ENCODE measurements around the gene SCAMP5. TPM values are rescaled to one million over a fixed set of nuclear protein-coding genes. Genes with fewer than 3 reads are reported as not detected.

Gene SCAMP5
- 10 to 100 TPM in 1 of 3 donors, 1 to 10 TPM in 2; 7.3 to 10.8 (median 7.4) TPM for total RNA-seq
- long read RNA-seq, donor 1, partial matches to known transcripts = 1 of 6 reads
- long read RNA-seq, donor 1, other reads (novel, unspliced or antisense) = 4 of 6 reads
- long read RNA-seq, donor 2, partial matches to known transcripts = 0 of 3 reads
- long read RNA-seq, donor 2, other reads (novel, unspliced or antisense) = 3 of 3 reads

- Histone ChIP-seq H3K9me3 (no peaks in the 10 kb centered on the region), H3K36me3 (ENCODE audit: low read depth) (no peaks in the 10 kb centered on the region), H3K4me1 (ENCODE audit: low read depth) (peaks cover 11% of the 10 kb centered on the region), H3K4me3 (peak within 1 kb of the TSS; percentile 30)
- no peak for TF ChIP-seq CTCF (IDR thresholded peaks at IDR 0.05)
- ATAC-seq (peak; percentile 98), DNase-seq (peak; percentile 93 to 98 (median 95))
- intact Hi-C loops (cut with DNase I, micrococcal nuclease) = no loop called here
Observed at GRCh38 chr15:74995182-74995778, at the start of gene SCAMP5. TSS of gene SCAMP5 (plus strand) at chr15:74995563. CDS start at chr15:75011840, 16,277 bp downstream.

GRCh38 chr15:74950078-74950908, 45.1 kb upstream of the SCAMP5 start:
- Histone ChIP-seq H3K4me1 (ENCODE audit: low read depth) (peaks cover 17% of the 10 kb centered on the region), H3K9me3 (no peaks in the 10 kb centered on the region), H3K4me3 (no peak overlapping the region), H3K36me3 (ENCODE audit: low read depth) (no peaks in the 10 kb centered on the region)
- ATAC-seq (peak; percentile 92), DNase-seq (peak in 1 of 3 donors; percentile 91)
- TF ChIP-seq CTCF (IDR thresholded peaks at IDR 0.05) = peak; percentile 88
- intact Hi-C loops (cut with DNase I, micrococcal nuclease) = no loop called here

GRCh38 chr15:74951006-74951405, 44.4 kb upstream of the SCAMP5 start:
- Histone ChIP-seq H3K4me1 (ENCODE audit: low read depth) (peaks cover 25% of the 10 kb centered on the region), H3K9me3 (no peaks in the 10 kb centered on the region), H3K36me3 (ENCODE audit: low read depth) (no peaks in the 10 kb centered on the region), H3K4me3 (no peak overlapping the region)
- TF ChIP-seq CTCF (IDR thresholded peaks at IDR 0.05) = no peak
- ATAC-seq (no peak), DNase-seq (no peak)
- intact Hi-C loops (cut with DNase I, micrococcal nuclease) = no loop called here

GRCh38 chr15:74954515-74954914, 40.8 kb upstream of the SCAMP5 start:
- no peak for ATAC-seq
- DNase-seq = no peak
- intact Hi-C loops (cut with DNase I, micrococcal nuclease) = no loop called here

GRCh38 chr15:74955017-74955416, 40.3 kb upstream of the SCAMP5 start:
- H3K4me3 ChIP-seq = no peak overlapping the region
- peaks cover 32% of the 10 kb centered on the region for H3K4me1 ChIP-seq (ENCODE audit: low read depth)
- ATAC-seq (no peak), DNase-seq (no peak)
- intact Hi-C loops (cut with DNase I, micrococcal nuclease) = no loop called here
- no peaks in the 10 kb centered on the region for H3K36me3 ChIP-seq (ENCODE audit: low read depth)
- H3K9me3 ChIP-seq = no peaks in the 10 kb centered on the region
- no peak for TF ChIP-seq CTCF (IDR thresholded peaks at IDR 0.05)

More at GRCh38 chr15:74954515-74954914, 40.8 kb upstream of the SCAMP5 start:
- no peaks in the 10 kb centered on the region for H3K36me3 ChIP-seq (ENCODE audit: low read depth)
- no peak for TF ChIP-seq CTCF (IDR thresholded peaks at IDR 0.05)
- peaks cover 32% of the 10 kb centered on the region for H3K4me1 ChIP-seq (ENCODE audit: low read depth)
- H3K4me3 ChIP-seq = no peak overlapping the region
- H3K9me3 ChIP-seq = no peaks in the 10 kb centered on the region

All from mucosa of descending colon (tissue), 3 donors.